ENCODE data around the gene CENPX. TPM values are rescaled to one million over a fixed set of nuclear protein-coding genes. Genes with fewer than 3 reads are reported as not detected.

Gene CENPX
- total and polyA plus RNA-seq, 2 of the 13 experiments (the other 11 are each of a cell fraction or from before 2014, with no cell fraction given), result 92.7 to 170 TPM

DNA sequence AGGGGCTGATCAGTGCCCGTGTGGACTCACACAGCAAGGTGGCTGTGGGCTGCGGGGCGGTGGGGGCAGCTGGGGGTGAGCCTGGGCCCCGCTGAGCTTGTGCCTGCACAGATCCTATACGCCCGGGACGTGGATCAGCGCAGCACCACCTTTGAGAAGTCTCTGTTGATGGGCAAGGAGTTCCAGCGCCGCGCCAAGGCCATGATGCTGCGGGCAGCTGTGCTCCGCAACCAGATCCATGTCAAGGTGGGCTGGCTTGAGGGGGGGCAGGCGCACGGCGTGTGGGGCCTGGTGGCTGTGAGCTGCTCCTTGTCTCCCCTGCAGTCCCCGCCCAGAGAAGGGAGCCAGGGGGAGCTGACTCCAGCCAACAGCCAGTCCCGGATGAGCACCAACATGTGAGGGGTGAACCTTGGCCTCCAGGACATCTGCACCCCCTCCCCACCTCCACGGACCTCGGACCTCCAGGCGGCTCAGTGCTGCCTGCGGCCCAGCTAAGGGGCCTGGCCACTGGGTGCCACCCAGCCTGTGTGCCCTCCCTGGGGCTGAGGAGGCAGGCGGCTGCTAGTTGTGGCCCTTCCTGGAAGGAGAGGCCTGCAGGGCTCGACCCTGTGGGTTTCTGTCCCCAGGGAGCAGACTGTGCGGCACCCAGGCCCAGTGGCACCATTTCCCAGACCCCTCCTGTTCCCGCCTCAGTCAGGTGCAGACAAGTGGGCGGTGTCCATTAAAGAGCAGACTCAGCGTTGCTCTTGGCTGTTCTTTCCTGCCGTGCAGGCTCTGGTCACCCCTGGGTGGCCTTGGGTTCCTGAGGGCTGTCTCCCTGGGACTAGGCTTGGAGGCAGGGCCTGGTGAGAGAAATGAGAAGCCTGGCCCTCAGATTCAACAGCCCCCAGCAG, 34.3 kb upstream of the CENPX start (continued):
- TF ChIP-seq CBX5 (CRISPR knock-in tag; IDR thresholded peaks at IDR 0.05; ENCODE audit: borderline replicate concordance) (no peak; the same call in 1 of the 2 replicates), ZNF180 (CRISPR knock-in tag; IDR thresholded peaks at IDR 0.05; ENCODE audit: borderline replicate concordance, low read depth) (no peak), KLF9 (CRISPR knock-in tag; IDR thresholded peaks at IDR 0.05; ENCODE audit: low read depth) (0 out of 2 replicates have a peak, but pooled peaks have one; percentile 49), SP4 (CRISPR knock-in tag; IDR thresholded peaks at IDR 0.05) (peak; percentile 68), HNF4G (IDR thresholded peaks at IDR 0.05; ENCODE audit: borderline replicate concordance, low read depth, low read length) (peak; percentile 95), HNF4G (CRISPR knock-in tag; IDR thresholded peaks at IDR 0.05; ENCODE audit: borderline replicate concordance, low read depth) (peak; percentile 96), ZNF878 (CRISPR knock-in tag; IDR thresholded peaks at IDR 0.05) (no peak), ZNF614 (CRISPR knock-in tag; IDR thresholded peaks at IDR 0.05; ENCODE audit: borderline replicate concordance) (0 out of 2 replicates have a peak, but pooled peaks have one; percentile 28), NKX3-1 (CRISPR knock-in tag; IDR thresholded peaks at IDR 0.05) (no peak), THYN1 (CRISPR knock-in tag; IDR thresholded peaks at IDR 0.05; ENCODE audit: borderline replicate concordance, low read depth) (no peak), STAT5B (CRISPR knock-in tag; IDR thresholded peaks at IDR 0.05) (no peak), ZBTB38 (CRISPR knock-in tag; IDR thresholded peaks at IDR 0.05) (peak; percentile 96), ZBTB42 (CRISPR knock-in tag; IDR thresholded peaks at IDR 0.05) (no peak), ZNF747 (CRISPR knock-in tag; IDR thresholded peaks at IDR 0.05; ENCODE audit: borderline replicate concordance) (peak; percentile 79), RARG (CRISPR knock-in tag; IDR thresholded peaks at IDR 0.05; ENCODE audit: low read depth) (peak; percentile 51; the same call in 1 of the 2 replicates), SNRNP70 (IDR thresholded peaks at IDR 0.05; ENCODE audit: low read depth, low read length) (no peak), TEAD2 (CRISPR knock-in tag; IDR thresholded peaks at IDR 0.05) (no peak), ZNF354B (CRISPR knock-in tag; IDR thresholded peaks at IDR 0.05) (no peak)
- TF ChIP-seq, protein P1, sequence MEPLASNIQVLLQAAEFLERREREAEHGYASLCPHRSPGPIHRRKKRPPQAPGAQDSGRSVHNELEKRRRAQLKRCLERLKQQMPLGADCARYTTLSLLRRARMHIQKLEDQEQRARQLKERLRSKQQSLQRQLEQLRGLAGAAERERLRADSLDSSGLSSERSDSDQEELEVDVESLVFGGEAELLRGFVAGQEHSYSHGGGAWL (CRISPR knock-in tag; IDR thresholded peaks at IDR 0.05), result no peak
- TF ChIP-seq, protein P2, sequence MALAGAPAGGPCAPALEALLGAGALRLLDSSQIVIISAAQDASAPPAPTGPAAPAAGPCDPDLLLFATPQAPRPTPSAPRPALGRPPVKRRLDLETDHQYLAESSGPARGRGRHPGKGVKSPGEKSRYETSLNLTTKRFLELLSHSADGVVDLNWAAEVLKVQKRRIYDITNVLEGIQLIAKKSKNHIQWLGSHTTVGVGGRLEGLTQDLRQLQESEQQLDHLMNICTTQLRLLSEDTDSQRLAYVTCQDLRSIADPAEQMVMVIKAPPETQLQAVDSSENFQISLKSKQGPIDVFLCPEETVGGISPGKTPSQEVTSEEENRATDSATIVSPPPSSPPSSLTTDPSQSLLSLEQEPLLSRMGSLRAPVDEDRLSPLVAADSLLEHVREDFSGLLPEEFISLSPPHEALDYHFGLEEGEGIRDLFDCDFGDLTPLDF (CRISPR knock-in tag; IDR thresholded peaks at IDR 0.05), result no peak
- TF ChIP-seq, protein P3, sequence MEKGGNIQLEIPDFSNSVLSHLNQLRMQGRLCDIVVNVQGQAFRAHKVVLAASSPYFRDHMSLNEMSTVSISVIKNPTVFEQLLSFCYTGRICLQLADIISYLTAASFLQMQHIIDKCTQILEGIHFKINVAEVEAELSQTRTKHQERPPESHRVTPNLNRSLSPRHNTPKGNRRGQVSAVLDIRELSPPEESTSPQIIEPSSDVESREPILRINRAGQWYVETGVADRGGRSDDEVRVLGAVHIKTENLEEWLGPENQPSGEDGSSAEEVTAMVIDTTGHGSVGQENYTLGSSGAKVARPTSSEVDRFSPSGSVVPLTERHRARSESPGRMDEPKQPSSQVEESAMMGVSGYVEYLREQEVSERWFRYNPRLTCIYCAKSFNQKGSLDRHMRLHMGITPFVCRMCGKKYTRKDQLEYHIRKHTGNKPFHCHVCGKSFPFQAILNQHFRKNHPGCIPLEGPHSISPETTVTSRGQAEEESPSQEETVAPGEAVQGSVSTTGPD (CRISPR knock-in tag; IDR thresholded peaks at IDR 0.05), result 0 out of 2 replicates have a peak, but pooled peaks have one; percentile 15
- TF ChIP-seq, protein P4, sequence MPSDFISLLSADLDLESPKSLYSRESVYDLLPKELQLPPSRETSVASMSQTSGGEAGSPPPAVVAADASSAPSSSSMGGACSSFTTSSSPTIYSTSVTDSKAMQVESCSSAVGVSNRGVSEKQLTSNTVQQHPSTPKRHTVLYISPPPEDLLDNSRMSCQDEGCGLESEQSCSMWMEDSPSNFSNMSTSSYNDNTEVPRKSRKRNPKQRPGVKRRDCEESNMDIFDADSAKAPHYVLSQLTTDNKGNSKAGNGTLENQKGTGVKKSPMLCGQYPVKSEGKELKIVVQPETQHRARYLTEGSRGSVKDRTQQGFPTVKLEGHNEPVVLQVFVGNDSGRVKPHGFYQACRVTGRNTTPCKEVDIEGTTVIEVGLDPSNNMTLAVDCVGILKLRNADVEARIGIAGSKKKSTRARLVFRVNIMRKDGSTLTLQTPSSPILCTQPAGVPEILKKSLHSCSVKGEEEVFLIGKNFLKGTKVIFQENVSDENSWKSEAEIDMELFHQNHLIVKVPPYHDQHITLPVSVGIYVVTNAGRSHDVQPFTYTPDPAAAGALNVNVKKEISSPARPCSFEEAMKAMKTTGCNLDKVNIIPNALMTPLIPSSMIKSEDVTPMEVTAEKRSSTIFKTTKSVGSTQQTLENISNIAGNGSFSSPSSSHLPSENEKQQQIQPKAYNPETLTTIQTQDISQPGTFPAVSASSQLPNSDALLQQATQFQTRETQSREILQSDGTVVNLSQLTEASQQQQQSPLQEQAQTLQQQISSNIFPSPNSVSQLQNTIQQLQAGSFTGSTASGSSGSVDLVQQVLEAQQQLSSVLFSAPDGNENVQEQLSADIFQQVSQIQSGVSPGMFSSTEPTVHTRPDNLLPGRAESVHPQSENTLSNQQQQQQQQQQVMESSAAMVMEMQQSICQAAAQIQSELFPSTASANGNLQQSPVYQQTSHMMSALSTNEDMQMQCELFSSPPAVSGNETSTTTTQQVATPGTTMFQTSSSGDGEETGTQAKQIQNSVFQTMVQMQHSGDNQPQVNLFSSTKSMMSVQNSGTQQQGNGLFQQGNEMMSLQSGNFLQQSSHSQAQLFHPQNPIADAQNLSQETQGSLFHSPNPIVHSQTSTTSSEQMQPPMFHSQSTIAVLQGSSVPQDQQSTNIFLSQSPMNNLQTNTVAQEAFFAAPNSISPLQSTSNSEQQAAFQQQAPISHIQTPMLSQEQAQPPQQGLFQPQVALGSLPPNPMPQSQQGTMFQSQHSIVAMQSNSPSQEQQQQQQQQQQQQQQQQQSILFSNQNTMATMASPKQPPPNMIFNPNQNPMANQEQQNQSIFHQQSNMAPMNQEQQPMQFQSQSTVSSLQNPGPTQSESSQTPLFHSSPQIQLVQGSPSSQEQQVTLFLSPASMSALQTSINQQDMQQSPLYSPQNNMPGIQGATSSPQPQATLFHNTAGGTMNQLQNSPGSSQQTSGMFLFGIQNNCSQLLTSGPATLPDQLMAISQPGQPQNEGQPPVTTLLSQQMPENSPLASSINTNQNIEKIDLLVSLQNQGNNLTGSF (CRISPR knock-in tag; IDR thresholded peaks at IDR 0.05), result no peak

Data from HepG2 (cell line).